ENCODE measurements around the gene DCAF4L1. TPM values are rescaled to one million over a fixed set of nuclear protein-coding genes. Genes with fewer than 3 reads are reported as not detected.

Gene DCAF4L1
- total and polyA plus RNA-seq, 2 donors (not counting 1 experiment from before 2014, with no cell fraction given), result 0.20 to 0.31 TPM

GRCh38 chr4:41944089-41944488 lies 37.5 kb upstream of the DCAF4L1 start:
- Histone ChIP-seq H2AFZ (ENCODE audit: insufficient read depth, low read depth, low read length, poor library complexity, severe bottlenecking) (no peak overlapping the region), H3K9me3 (ENCODE audit: control extremely low read depth in 1 of 3, control insufficient read depth in 2 of 3, insufficient read depth in 1 of 3, low read length in 2 of 3) (no peaks in the 10 kb centered on the region), H3K27me3 (replicated peaks in 1 of 4; ENCODE audit: control extremely low read depth in 1 of 4, control insufficient read depth in 3 of 4, insufficient read depth in 4 of 4, low read length in 3 of 4) (no peaks in the 10 kb centered on the region), H3K79me2 (ENCODE audit: control insufficient read depth, insufficient read depth, low read length) (peaks cover 10% of the 10 kb centered on the region), H3K4me3 (ENCODE audit: control extremely low read depth in 1 of 5, extremely low read depth in 1 of 5, insufficient read depth in 1 of 5, low read depth in 2 of 5, low read length in 4 of 5) (no peak overlapping the region), H3K36me3 (replicated peaks in 1 of 2; ENCODE audit: control extremely low read depth in 1 of 2, control insufficient read depth in 1 of 2, extremely low read depth in 1 of 2, insufficient read depth in 2 of 2, low read length in 1 of 2) (peaks cover 12 to 30% of the 10 kb centered on the region in 2 experiments), H3K4me1 (ENCODE audit: control insufficient read depth in 2 of 2, insufficient read depth in 2 of 2, low read length in 2 of 2) (no peaks in the 10 kb centered on the region), H4K20me1 (ENCODE audit: control insufficient read depth, insufficient read depth, low read length, poor library complexity, severe bottlenecking) (peaks cover 24% of the 10 kb centered on the region), H3K9ac (ENCODE audit: low read length) (no peak overlapping the region), H3K27ac (ENCODE audit: low read length in 2 of 2) (no peak overlapping the region), H3K4me2 (replicated peaks; ENCODE audit: low read depth, low read length, poor library complexity, severe bottlenecking) (no peak overlapping the region)
- ATAC-seq (ENCODE audit: low read depth) (no peak), DNase-seq (no peak)
- CTCF ChIA-PET, result interaction anchor here (0.5 kb wide), 1 partner anchor 573 kb away, joined by 3 read pairs; no protein-coding TSS in a partner anchor
- Mint-ChIP-seq H3K9me3 (ENCODE audit: insufficient read depth) (no peaks in the 10 kb centered on the region), H3K27me3 (no peaks in the 10 kb centered on the region), H3K27ac (no peak overlapping the region), H3K4me3 (no peak overlapping the region), H3K4me1 (peaks cover 1% of the 10 kb centered on the region)
- POLR2A ChIA-PET, result no interaction called here
- intact Hi-C loops (cut with micrococcal nuclease), result no loop called here
- TF ChIP-seq CTCF (IDR thresholded peaks at IDR 0.05) (no peak), EZH2 (IDR thresholded peaks at IDR 0.05; ENCODE audit: borderline replicate concordance, insufficient read depth, low read depth, low read length, poor library complexity, severe bottlenecking) (no peak)

DNA sequence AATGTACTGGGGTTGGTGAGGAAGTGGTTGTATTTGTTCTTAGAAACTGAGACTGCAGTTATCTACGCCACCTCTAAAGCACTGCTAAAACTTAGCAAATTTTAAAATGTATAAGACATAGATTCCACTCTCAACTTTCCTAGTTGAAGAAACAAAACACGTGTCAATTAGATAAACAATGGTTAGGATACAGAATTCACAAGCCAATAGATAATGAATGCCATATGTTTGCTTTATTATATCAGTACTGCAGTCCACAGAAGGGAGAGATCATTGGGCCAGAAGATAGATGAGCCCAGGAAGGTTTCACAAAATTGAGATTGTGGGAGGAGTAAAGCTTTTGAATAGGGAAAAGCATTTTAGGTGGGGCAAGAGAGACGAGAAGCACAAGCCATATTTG lies 32.0 kb upstream of the DCAF4L1 start:
- Histone ChIP-seq H3K36me3 (replicated peaks in 1 of 2; ENCODE audit: control extremely low read depth in 1 of 2, control insufficient read depth in 1 of 2, extremely low read depth in 1 of 2, insufficient read depth in 2 of 2, low read length in 1 of 2) (peaks cover 19 to 63% of the 10 kb centered on the region in 2 experiments), H3K9ac (ENCODE audit: low read length) (no peak overlapping the region), H4K20me1 (ENCODE audit: control insufficient read depth, insufficient read depth, low read length, poor library complexity, severe bottlenecking) (peaks cover 7% of the 10 kb centered on the region), H3K27me3 (replicated peaks in 1 of 4; ENCODE audit: control extremely low read depth in 1 of 4, control insufficient read depth in 3 of 4, insufficient read depth in 4 of 4, low read length in 3 of 4) (no peaks in the 10 kb centered on the region), H3K4me3 (ENCODE audit: control extremely low read depth in 1 of 5, extremely low read depth in 1 of 5, insufficient read depth in 1 of 5, low read depth in 2 of 5, low read length in 4 of 5) (no peak overlapping the region), H3K9me3 (ENCODE audit: control extremely low read depth in 1 of 3, control insufficient read depth in 2 of 3, insufficient read depth in 1 of 3, low read length in 2 of 3) (no peaks in the 10 kb centered on the region), H3K79me2 (ENCODE audit: control insufficient read depth, insufficient read depth, low read length) (no peaks in the 10 kb centered on the region), H3K4me2 (replicated peaks; ENCODE audit: low read depth, low read length, poor library complexity, severe bottlenecking) (no peak overlapping the region), H3K4me1 (ENCODE audit: control insufficient read depth in 2 of 2, insufficient read depth in 2 of 2, low read length in 2 of 2) (no peaks in the 10 kb centered on the region), H2AFZ (ENCODE audit: insufficient read depth, low read depth, low read length, poor library complexity, severe bottlenecking) (no peak overlapping the region), H3K27ac (ENCODE audit: low read length in 2 of 2) (no peak overlapping the region)
- no peak for ATAC-seq (ENCODE audit: low read depth)
- POLR2A ChIA-PET, result no interaction called here
- no peaks in the 10 kb centered on the region for H3K27me3 Mint-ChIP-seq
- WGBS (ENCODE audit: insufficient coverage), result 100% methylated on average over 1 of the region's 3 CpGs
- no peak overlapping the region for H3K27ac Mint-ChIP-seq
- intact Hi-C loops (cut with micrococcal nuclease), result no loop called here
- no peak for TF ChIP-seq EZH2 (IDR thresholded peaks at IDR 0.05; ENCODE audit: borderline replicate concordance, insufficient read depth, low read depth, low read length, poor library complexity, severe bottlenecking)
- no peak for TF ChIP-seq CTCF (IDR thresholded peaks at IDR 0.05)
- CTCF ChIA-PET, result no interaction called here
- H3K4me3 Mint-ChIP-seq, result no peak overlapping the region
- no peak for DNase-seq
- no peaks in the 10 kb centered on the region for H3K9me3 Mint-ChIP-seq (ENCODE audit: insufficient read depth)
- H3K4me1 Mint-ChIP-seq, result no peaks in the 10 kb centered on the region
